ENCODE data around the gene EPHA8.

Gene EPHA8

DNA sequence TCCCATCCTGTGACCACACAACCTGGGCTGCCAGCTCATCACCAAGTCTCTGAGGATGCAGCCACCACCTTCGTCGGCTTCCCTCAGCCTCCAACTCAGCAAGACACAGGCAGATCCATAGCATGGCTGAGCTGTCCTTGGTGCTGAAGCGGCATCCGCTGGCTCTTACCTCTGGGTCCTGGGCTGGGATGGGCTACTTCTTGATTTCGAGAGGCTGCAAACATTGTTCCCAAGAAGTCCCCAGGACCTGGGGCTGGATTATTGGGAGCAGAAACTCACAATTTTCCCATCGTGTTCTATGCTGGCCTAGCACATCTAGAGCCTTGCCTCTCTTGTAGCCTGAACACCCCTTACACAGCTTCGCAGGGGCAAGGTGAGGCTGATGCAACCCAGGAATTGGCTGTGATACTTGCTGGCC, 48.2 kb downstream of the EPHA8 start:
- DNase-seq (ENCODE audit: extremely low spot score, insufficient read length, low read depth): no peak
- FAIRE-seq: no peak

- DNase-seq (ENCODE audit: extremely low spot score, insufficient read length, low read depth) (no peak), FAIRE-seq (no peak)
These were observed 49.6 kb downstream of the EPHA8 start for GRCh38 chr1:22612671-22613571.

DNA sequence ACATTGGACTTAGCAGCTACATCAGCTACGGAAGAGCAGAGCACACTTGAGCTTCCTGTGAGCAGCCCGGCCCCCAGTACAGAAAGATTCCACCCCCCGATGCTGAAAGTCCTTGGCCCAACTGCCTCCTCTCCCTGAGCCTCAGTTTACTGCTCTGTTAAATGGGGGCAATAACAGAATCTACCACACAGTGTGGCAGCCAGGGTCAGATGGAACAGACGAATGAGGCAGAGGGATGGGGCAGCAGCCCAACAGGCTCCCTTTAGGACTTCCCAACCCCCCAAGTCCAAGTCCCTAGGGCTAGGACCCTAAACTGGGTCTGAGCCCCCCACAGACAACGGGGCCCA, 50.3 kb downstream of the EPHA8 start:
- no peak for DNase-seq (ENCODE audit: extremely low spot score, insufficient read length, low read depth)
- no peak for FAIRE-seq

GRCh38 chr1:22613951-22614350, 50.7 kb downstream of the EPHA8 start:
- FAIRE-seq: no peak

GRCh38 chr1:22615886-22616285, 52.6 kb downstream of the EPHA8 start:
- no peak for DNase-seq (ENCODE audit: extremely low spot score, insufficient read length, low read depth)

More at GRCh38 chr1:22613951-22614350, 50.7 kb downstream of the EPHA8 start:
- DNase-seq (ENCODE audit: extremely low spot score, insufficient read length, low read depth): no peak

GRCh38 chr1:22616571-22616970, 53.3 kb downstream of the EPHA8 start:
- FAIRE-seq (no peak), DNase-seq (ENCODE audit: extremely low spot score, insufficient read length, low read depth) (no peak)

More at GRCh38 chr1:22615886-22616285, 52.6 kb downstream of the EPHA8 start:
- FAIRE-seq: no peak

- DNase-seq (ENCODE audit: extremely low spot score, insufficient read length, low read depth): no peak
- no peak for FAIRE-seq
These were observed 54.8 kb downstream of the EPHA8 start for GRCh38 chr1:22618056-22618455.

- DNase-seq (ENCODE audit: extremely low spot score, insufficient read length, low read depth): no peak
These were observed 56.0 kb downstream of the EPHA8 start for GRCh38 chr1:22619252-22619651.

GRCh38 chr1:22619798-22620197, 56.5 kb downstream of the EPHA8 start:
- no peak for FAIRE-seq
- no peak for DNase-seq (ENCODE audit: extremely low spot score, insufficient read length, low read depth)

More at GRCh38 chr1:22619252-22619651, 56.0 kb downstream of the EPHA8 start:
- no peak for FAIRE-seq

GRCh38 chr1:22621761-22622160, 58.5 kb downstream of the EPHA8 start:
- FAIRE-seq: no peak
- DNase-seq (ENCODE audit: extremely low spot score, insufficient read length, low read depth): no peak

GRCh38 chr1:22625262-22625925, 62.1 kb downstream of the EPHA8 start:
- FAIRE-seq: no peak
- no peak for DNase-seq (ENCODE audit: extremely low spot score, insufficient read length, low read depth)

DNA sequence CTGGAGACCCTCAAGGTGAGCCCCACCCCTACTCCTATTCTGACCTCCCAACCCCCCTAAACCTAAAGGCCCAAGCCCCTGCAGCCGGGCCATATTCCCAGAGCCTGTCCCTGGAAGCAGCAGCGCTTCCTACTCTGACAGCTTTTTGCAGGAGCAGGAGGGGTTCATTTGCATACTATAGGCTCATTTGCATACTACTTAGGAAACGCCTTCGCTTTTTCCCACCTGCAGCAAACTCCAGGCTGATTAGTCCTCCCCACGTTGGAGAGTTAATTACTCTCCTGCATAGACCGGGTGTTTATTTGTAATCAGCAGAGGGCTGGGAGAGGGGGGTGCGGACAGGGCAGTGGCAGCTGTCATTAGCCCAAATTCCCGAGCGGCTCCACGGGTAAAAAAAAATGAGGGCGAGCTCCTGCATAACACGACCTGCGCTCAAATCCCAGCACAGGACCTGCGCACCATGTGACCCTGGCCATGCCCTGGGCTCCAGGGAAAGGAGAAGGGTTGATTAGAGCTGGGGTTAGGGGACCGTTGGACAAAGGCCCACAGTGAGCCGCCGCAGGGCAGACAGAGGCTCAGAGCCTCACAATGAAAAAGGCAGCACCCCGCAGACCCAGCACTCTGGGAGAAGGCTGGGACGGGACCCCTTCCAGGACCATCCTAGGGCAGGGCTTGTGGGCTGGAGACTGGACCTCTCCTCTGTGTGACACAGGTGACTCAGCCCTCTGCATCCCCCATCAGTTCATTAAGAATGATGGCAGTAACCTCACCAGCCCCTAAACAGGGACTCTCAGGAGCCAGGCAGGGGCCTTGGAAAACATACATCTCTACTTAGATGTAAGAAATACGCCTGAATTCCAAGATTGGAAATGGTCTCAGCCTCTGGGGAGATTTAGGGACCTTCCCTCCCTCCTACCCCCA, 63.2 kb downstream of the EPHA8 start:
- no peak for DNase-seq (ENCODE audit: extremely low spot score, insufficient read length, low read depth)
- FAIRE-seq: no peak

DNA sequence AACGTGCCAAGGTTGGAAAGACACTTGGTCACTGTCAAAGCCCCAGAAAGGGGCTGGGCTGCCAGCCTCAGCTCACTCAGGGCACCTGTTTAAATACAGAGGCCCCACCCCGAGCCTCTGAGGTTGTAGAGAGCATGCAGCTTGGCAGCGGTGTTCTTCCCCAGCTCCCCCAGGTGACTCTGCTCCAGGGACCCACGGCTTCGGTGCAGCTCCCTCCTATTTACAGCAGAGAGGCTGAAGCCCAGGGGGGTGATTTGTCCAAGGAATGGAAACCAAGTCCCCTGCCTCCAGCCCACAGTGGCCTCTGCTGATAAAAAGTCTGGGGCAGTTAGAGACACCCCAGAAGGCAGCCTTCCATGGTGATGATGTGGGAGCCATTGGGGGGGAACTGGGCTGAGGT, 64.0 kb downstream of the EPHA8 start:
- DNase-seq (ENCODE audit: extremely low spot score, insufficient read length, low read depth) (no peak), FAIRE-seq (no peak)

DNA sequence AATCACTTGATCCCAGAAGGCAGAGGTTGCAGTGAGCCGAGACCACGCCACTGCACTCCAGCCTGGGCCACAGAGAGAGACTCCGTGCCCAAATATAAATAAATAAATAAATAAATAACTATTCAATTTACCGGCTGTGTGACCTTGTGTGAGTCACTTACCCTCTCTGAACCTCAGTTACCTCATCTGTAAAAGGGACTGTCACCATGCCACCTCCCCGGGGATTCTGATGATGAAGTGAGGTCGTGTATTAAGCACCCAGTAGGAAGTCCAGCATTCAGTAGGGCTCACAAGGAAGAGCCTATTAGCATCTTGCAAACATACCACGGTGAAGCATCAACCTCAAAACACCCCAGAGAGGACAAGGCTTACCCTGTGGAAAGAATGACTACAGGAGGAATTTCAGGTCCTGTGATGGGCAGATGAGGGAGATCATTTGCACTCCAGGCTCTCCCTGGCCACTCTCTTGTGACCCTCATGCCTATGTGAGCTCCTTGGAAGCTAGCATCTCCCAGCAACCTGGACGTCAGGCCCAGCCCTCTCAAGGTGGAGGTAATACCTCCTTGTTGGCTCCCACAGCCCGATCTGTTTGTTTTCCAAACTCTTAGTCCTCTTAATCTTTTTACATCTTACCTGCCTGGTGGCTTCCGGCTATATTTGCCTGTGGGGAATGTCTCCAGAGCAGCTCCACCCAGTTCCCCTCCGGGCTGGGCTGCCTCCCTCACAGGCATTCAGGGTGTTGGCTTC, 65.6 kb downstream of the EPHA8 start:
- FAIRE-seq (no peak), DNase-seq (ENCODE audit: extremely low spot score, insufficient read length, low read depth) (no peak)

- FAIRE-seq (no peak), DNase-seq (ENCODE audit: extremely low spot score, insufficient read length, low read depth) (no peak)
These were observed 66.6 kb downstream of the EPHA8 start for GRCh38 chr1:22629886-22630285.

DNA sequence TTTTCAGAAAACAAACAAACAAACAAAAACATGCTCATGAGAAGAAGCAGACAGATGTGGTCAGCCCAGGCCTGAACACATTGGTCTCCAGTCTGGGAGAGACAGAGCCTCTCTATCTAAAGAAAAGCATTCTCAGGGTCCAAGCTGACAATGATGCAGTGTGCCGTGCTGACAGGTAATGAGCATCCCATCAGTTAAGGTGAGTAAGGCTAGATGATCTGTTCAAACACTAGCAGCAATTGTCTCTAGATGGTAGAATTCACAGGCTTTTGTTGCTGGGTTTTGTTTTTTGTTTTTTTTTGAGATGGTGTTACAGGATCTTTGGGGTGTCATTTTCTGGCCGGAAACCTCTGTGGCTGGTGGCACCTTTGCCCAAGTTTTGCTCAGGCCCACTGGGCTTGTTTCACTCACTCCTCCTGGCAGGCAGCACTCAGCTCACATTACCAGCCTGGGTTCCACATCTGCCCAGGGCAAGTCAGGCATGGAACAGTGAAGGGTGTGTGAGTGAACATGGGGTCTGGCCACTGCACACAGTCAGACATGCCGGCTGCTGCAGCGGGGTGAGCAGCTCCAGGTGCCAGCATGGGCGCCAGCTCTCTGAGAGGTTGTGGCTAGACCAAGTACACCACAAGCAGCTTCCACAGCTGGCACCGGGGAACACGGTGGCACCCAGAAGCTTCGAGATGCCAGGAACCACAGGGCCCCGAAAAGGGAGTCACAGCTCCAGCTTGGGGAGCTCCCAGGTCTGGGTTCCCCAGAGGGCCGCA, 70.6 kb downstream of the EPHA8 start:
- DNase-seq (ENCODE audit: extremely low spot score, insufficient read length, low read depth) (no peak), FAIRE-seq (no peak)

DNA sequence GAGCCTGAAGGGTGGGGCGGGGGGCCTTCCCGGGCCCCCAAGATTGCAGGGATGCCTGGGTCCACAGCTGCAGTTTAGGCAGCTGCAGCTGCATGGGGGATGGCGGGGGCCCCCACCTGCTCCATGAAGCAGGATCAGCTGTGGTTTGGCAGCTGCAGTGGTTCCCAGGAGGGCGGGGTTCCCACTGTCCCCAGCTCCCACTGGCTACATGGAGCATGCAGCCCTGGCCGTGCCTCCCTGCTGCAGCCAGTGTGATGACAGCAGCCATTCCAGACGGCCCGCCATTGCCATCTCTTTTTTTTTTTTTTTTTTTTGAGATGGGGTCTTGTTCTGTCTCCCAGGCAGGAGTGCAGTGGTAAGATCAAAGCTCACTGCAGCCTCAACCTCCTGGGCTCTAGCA, 72.1 kb downstream of the EPHA8 start:
- no peak for FAIRE-seq
- DNase-seq (ENCODE audit: extremely low spot score, insufficient read length, low read depth): no peak

- DNase-seq (ENCODE audit: extremely low spot score, insufficient read length, low read depth) (no peak), FAIRE-seq (no peak)
These were observed 73.1 kb downstream of the EPHA8 start, which contains the start of gene C1QA for GRCh38 chr1:22636353-22636752. C1QA (plus strand) TSS chr1:22636628; CDS start chr1:22637617, 989 bp downstream.

GRCh38 chr1:22636927-22637326, 73.6 kb downstream of the EPHA8 start:
- DNase-seq (ENCODE audit: extremely low spot score, insufficient read length, low read depth): no peak
- FAIRE-seq: no peak
